ENCODE measurements around the gene STK11. TPM values are rescaled to one million over a fixed set of nuclear protein-coding genes. Genes with fewer than 3 reads are reported as not detected.

STK11 gene
- total RNA-seq, 1 experiment from 2014 or later: 53.0 TPM

DNA sequence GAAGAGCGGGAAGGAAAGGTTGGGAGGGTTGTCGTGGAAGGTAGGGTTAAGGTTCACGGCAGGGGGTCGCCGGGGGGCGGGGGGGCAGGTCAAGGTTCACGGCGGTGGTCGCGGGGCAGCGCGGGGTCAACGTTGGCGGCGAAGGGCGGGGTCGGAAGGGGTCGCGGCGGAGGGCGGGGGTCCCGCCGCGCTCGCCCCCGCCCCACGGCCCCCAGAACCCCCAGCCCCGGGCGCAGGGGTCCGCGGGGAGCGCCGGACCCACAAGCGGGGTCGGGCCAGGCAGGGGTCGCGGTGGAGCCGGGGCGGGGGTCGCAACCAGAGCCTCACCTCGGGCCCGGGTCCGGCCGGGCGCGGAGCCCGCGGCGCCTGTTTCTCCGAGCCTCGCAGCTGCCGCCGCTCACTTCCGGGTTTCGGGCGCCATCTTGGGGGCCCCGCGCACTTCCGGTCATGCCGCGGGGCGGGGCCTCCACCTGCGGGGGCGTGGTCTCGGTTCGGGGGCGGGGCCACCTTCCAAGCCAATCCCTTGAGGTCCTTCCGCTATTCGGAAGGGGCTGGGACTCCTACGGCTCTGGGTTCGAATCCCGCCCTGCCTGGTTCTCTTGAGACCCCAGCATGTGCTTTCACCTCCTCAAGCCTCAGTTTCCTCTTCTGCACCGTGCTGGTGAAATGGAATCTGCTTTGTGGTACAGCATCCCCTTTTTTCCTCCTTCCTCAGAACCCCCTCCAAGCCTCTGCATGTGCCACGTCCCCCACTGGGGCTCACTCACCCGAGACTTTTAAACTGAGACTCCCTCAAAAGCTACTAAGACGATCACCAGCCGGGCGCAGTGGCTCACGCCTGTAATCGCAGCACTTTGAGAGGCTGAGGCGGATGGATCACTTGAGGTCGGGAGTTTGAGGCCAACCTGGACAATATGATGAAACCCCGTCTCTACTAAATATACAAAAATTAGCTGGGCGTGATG is 31.5 kb upstream of the STK11 start, which contains the start of gene SBNO2:
SBNO2 (minus strand) TSS at position 424 of the 965 bp plus-strand sequence. CDS start 19,992 bp downstream, outside the sequence.
- Histone ChIP-seq H3K4me2 (peak within 1 kb of the TSS; percentile 99), H3K4me1 (replicated peaks; ENCODE audit: insufficient read depth) (peaks cover 58% of the 10 kb centered on the region), H3K27ac (peak within 1 kb of the TSS; percentile 90), H3K9me3 (ENCODE audit: insufficient read depth, low read depth) (no peaks in the 10 kb centered on the region), H3K36me3 (ENCODE audit: low read depth) (no peaks in the 10 kb centered on the region), H4K20me1 (ENCODE audit: insufficient read depth) (0 out of 2 replicates have a peak, but pooled peaks cover 9% of the 10 kb centered on the region), H2AFZ (no peak within 1 kb of the TSS), H3K4me3 (peak within 1 kb of the TSS; percentile 78), H3K9me2 (ENCODE audit: insufficient read depth) (no peaks in the 10 kb centered on the region), H3K79me2 (ENCODE audit: low read depth) (peaks cover 47% of the 10 kb centered on the region), H3F3A (ENCODE audit: insufficient read depth, low read depth) (peaks cover 64% of the 10 kb centered on the region), H3K27me3 (ENCODE audit: insufficient read depth, low read depth) (no peaks in the 10 kb centered on the region)
- TF ChIP-seq, protein P1, sequence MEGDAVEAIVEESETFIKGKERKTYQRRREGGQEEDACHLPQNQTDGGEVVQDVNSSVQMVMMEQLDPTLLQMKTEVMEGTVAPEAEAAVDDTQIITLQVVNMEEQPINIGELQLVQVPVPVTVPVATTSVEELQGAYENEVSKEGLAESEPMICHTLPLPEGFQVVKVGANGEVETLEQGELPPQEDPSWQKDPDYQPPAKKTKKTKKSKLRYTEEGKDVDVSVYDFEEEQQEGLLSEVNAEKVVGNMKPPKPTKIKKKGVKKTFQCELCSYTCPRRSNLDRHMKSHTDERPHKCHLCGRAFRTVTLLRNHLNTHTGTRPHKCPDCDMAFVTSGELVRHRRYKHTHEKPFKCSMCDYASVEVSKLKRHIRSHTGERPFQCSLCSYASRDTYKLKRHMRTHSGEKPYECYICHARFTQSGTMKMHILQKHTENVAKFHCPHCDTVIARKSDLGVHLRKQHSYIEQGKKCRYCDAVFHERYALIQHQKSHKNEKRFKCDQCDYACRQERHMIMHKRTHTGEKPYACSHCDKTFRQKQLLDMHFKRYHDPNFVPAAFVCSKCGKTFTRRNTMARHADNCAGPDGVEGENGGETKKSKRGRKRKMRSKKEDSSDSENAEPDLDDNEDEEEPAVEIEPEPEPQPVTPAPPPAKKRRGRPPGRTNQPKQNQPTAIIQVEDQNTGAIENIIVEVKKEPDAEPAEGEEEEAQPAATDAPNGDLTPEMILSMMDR (conservative IDR thresholded peaks at IDR 0.05): no peak
- TF ChIP-seq EZH2 (IDR thresholded peaks at IDR 0.05; ENCODE audit: low read depth): no peak
- POLR2A ChIA-PET (ENCODE audit: unreplicated experiment): no interaction called here
- intact Hi-C loops (cut with micrococcal nuclease; ENCODE audit: unreplicated experiment): no loop called here
- DNase-seq: peak; percentile 58 to 89
- BruUV-seq (replicated peaks): no TSS peak
- CTCF ChIA-PET: no interaction called here

DNA sequence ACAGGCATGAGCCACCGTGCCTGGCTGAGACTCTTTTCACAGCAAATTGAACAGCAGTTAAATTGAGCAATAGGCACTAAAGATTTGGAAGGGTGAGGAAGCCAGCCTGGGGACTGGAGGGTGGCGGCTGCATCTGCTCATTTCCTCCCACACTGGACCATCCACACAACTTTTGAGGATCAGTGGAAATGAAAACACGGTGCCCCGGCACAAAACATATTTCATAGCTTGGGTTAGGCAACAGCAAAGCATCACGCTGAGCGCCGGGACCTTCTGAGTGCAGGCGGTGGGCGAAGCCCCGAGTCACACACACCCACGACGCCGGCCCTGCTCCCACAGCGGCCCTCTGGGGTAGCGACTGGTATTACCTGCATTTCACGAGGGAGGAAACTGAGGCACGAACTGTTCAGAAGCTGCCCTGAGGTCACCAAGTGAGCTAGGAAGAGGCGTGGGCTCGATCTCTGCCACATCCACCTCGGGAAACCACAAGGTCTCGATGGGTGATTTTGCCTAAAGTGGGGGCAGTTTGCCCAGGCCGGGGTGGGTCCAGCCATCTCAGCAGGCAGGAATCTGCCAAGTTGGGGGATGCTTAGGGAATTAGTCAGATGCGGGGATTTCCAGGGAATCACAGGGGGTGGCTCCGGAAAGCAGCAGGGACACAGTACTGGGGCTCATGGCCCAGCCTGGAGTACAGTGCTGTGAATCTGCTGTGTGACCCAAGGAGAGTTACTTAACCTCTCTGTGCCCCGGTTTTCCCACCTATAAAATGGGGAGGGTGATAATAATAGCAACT is 28.1 kb upstream of the STK11 start:
- intact Hi-C loops (cut with micrococcal nuclease; ENCODE audit: unreplicated experiment): no loop called here
- DNase-seq: peak; percentile 82 to 87
- POLR2A ChIA-PET (ENCODE audit: unreplicated experiment): no interaction called here
- Histone ChIP-seq H3K36me3 (ENCODE audit: low read depth) (no peaks in the 10 kb centered on the region), H3K4me3 (peak overlapping the region; percentile 36; the same call in 1 of the 2 replicates), H3K27me3 (ENCODE audit: insufficient read depth, low read depth) (no peaks in the 10 kb centered on the region), H3F3A (ENCODE audit: insufficient read depth, low read depth) (peaks cover 55% of the 10 kb centered on the region; the same call in 1 of the 2 replicates), H3K9me3 (ENCODE audit: insufficient read depth, low read depth) (no peaks in the 10 kb centered on the region), H2AFZ (no peak overlapping the region), H3K27ac (peak overlapping the region; percentile 90), H3K9me2 (ENCODE audit: insufficient read depth) (no peaks in the 10 kb centered on the region), H3K4me2 (peak overlapping the region; percentile 80), H4K20me1 (ENCODE audit: insufficient read depth) (no peaks in the 10 kb centered on the region), H3K4me1 (replicated peaks; ENCODE audit: insufficient read depth) (peaks cover 52% of the 10 kb centered on the region), H3K79me2 (ENCODE audit: low read depth) (peaks cover 13% of the 10 kb centered on the region)
- no peak for TF ChIP-seq EZH2 (IDR thresholded peaks at IDR 0.05; ENCODE audit: low read depth)
- TF ChIP-seq, protein P1 (conservative IDR thresholded peaks at IDR 0.05): no peak; the same call in 1 of the 2 replicates
- CTCF ChIA-PET: no interaction called here
- TSS peak; percentile 30 for BruUV-seq (replicated peaks)

DNA sequence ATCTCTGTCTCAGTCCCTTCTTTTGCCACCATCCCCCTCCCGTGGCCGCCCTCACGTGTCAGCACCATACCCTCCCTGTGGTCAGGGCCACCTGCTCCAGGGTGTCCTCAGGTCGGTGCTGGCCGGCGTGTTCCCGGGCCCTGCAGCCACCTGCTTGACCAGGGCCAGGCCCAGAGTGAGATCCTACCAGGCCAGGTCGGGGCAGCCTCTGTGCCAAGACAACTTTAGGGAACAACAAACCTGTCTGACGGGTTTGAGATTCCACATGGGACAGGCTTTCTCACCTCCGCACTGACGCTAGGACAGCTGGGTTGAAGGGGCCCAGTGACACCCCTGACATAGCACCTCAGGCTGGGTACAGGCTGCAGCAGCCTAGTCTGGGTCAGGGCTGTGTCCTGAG is 24.0 kb upstream of the STK11 start:
- H3K36me3 ChIP-seq (ENCODE audit: low read depth): no peaks in the 10 kb centered on the region
- H3K4me1 ChIP-seq (replicated peaks; ENCODE audit: insufficient read depth): peaks cover 70% of the 10 kb centered on the region
- ChIA-PET CTCF (no interaction called here), POLR2A (ENCODE audit: unreplicated experiment) (no interaction called here)
- H3K9me2 ChIP-seq (ENCODE audit: insufficient read depth): no peaks in the 10 kb centered on the region
- intact Hi-C loops (cut with micrococcal nuclease; ENCODE audit: unreplicated experiment): loop anchor here (5.0 kb wide), 2 partner anchors 66 to 79 kb away; partner anchors contain the start of genes GPX4 and MIDN
- H3K4me3 ChIP-seq: peak overlapping the region; percentile 41; the same call in 1 of the 2 replicates
- no peak overlapping the region for H2AFZ ChIP-seq
- no peaks in the 10 kb centered on the region for H4K20me1 ChIP-seq (ENCODE audit: insufficient read depth)
- peak overlapping the region; percentile 95 for H3K27ac ChIP-seq
- TF ChIP-seq, protein P1 (conservative IDR thresholded peaks at IDR 0.05): no peak
- TF ChIP-seq EZH2 (IDR thresholded peaks at IDR 0.05; ENCODE audit: low read depth): no peak
- H3K9me3 ChIP-seq (ENCODE audit: insufficient read depth, low read depth): no peaks in the 10 kb centered on the region
- H3K79me2 ChIP-seq (ENCODE audit: low read depth): no peaks in the 10 kb centered on the region
- H3F3A ChIP-seq (ENCODE audit: insufficient read depth, low read depth): peaks cover 65% of the 10 kb centered on the region
- DNase-seq: peak; percentile 84 to 87
- no peaks in the 10 kb centered on the region for H3K27me3 ChIP-seq (ENCODE audit: insufficient read depth, low read depth)
- peak overlapping the region; percentile 84 for H3K4me2 ChIP-seq
- no TSS peak for BruUV-seq (replicated peaks)

All from PC-9 (cell line).